MM.1S (cell line): Measurements from ENCODE around the gene TUBGCP5.

ENCODE experiments used
- CTCF ChIP-seq: fragments of 300-600 bp; sonication (generic); IDR thresholded peaks from 2 replicates; pipeline ENCODE4 v1.5.1; 2016; ENCODE audit warnings: antibody characterized with exemption, low read length, mixed read lengths
- EZH2 ChIP-seq: fragments of 300-600 bp; sonication (generic); optimal IDR thresholded peaks from 2 replicates; pipeline ENCODE3; 2017; ENCODE audit warnings: low read depth, mild to moderate bottlenecking, antibody characterized with exemption, low read length, mixed read lengths

- TF ChIP-seq CTCF (no peak), EZH2 (no peak)
Measured at GRCh38 chr15:22968366-22968765, 71.0 kb downstream of the TUBGCP5 start.
